BJ (cell line): Measurements from ENCODE around the gene TRAF1. TPM values are rescaled to one million over a fixed set of nuclear protein-coding genes. Genes with fewer than 3 reads are reported as not detected.

Source experiments
- CTCF ChIA-PET: fragments of 350-600 bp; formaldehyde crosslinking; extraction: SDS; loops from one replicate; lab custom pipeline; 2021; ENCODE audit warnings: antibody characterized with exemption, inconsistent platforms; lab: Yijun Ruan, JAX
- POLR2A ChIA-PET: fragments of 300-600 bp; sonication (Branson Sonifier 250); formaldehyde crosslinking; extraction: SDS; loops from one replicate; lab custom pipeline; 2021; ENCODE audit warnings: antibody characterized with exemption; lab: Charles Lee
- DNase-seq: peaks from one replicate; pipeline ENCODE4 v3.0.0-alpha.2; 2011; ENCODE audit warnings: low read depth
- H3K27me3 ChIP-seq: 2 replicates; pipeline ENCODE4 v1.6.0; 2011; ENCODE audit warnings: low read length; ENCODE audit not compliant: control insufficient read depth, insufficient read depth
- H3K36me3 ChIP-seq: 2 replicates; pipeline ENCODE4 v1.5.1; 2011; ENCODE audit warnings: low read length; ENCODE audit not compliant: control insufficient read depth, insufficient read depth
- H3K4me3 ChIP-seq: 2 replicates; pipeline ENCODE4 v1.5.1; 2011; ENCODE audit warnings: low read depth, mild to moderate bottlenecking, control low read depth, low read length
- CTCF ChIP-seq: IDR thresholded peaks from 2 replicates; pipeline ENCODE4 v1.5.1; 2011; ENCODE audit warnings: low read depth, mild to moderate bottlenecking, control low read depth, inconsistent platforms, low read length, moderate library complexity; ENCODE audit not compliant: insufficient read depth
- polyA plus RNA-seq: library from polyadenylated mRNA; depleted of rRNA; stranded (reverse); fragments of >200 nt; gene quantifications from 2 replicates; pipeline ENCODE4 v1.2.3, GENCODE V29; 2011

TRAF1 gene
- polyA plus RNA-seq, 1 experiment, result 3.3 TPM

GRCh38 chr9:120916588-120916987 is 10.0 kb downstream of the TRAF1 start:
- no peak for DNase-seq
- POLR2A ChIA-PET, result no interaction called here
- Histone ChIP-seq H3K27me3 (no peaks in the 10 kb centered on the region), H3K36me3 (no peaks in the 10 kb centered on the region), H3K4me3 (no peak overlapping the region)
- TF ChIP-seq CTCF, result no peak
- CTCF ChIA-PET, result interaction anchor here (0.9 to 1.6 kb wide), 5 partner anchors 10 to 143 kb away, joined by 3 to 6 read pairs (median 3); partner anchors contain the start of gene TRAF1

- no peak for DNase-seq
- TF ChIP-seq CTCF, result no peak
- H3K27me3 ChIP-seq, result no peaks in the 10 kb centered on the region
- H3K36me3 ChIP-seq, result no peaks in the 10 kb centered on the region
- no peak overlapping the region for H3K4me3 ChIP-seq
- ChIA-PET POLR2A (no interaction called here), CTCF (interaction anchor here (1.0 to 1.6 kb wide), 2 partner anchors 10 to 20 kb away, joined by 3 to 5 read pairs; partner anchors contain the start of gene TRAF1)
These were observed 10.6 kb downstream of the TRAF1 start for GRCh38 chr9:120915854-120916470.

GRCh38 chr9:120914953-120915352 is 11.6 kb downstream of the TRAF1 start:
- DNase-seq, result no peak
- no peak for TF ChIP-seq CTCF
- Histone ChIP-seq H3K4me3 (no peak overlapping the region), H3K36me3 (no peaks in the 10 kb centered on the region), H3K27me3 (no peaks in the 10 kb centered on the region)
- POLR2A ChIA-PET, result no interaction called here
- CTCF ChIA-PET, result interaction anchor here (1.6 kb wide), 1 partner anchor 19 kb away, joined by 5 read pairs; no protein-coding TSS in a partner anchor

GRCh38 chr9:120914396-120914795 is 12.2 kb downstream of the TRAF1 start:
- POLR2A ChIA-PET, result no interaction called here
- DNase-seq, result no peak
- CTCF ChIA-PET, result interaction anchor here (0.7 kb wide), 1 partner anchor 157 kb away, joined by 3 read pairs; no protein-coding TSS in a partner anchor
- Histone ChIP-seq H3K36me3 (no peaks in the 10 kb centered on the region), H3K4me3 (no peak overlapping the region), H3K27me3 (no peaks in the 10 kb centered on the region)
- no peak for TF ChIP-seq CTCF

- H3K36me3 ChIP-seq, result no peaks in the 10 kb centered on the region
- no peak overlapping the region for H3K4me3 ChIP-seq
- CTCF ChIA-PET, result interaction anchor here (0.7 to 2.1 kb wide), 2 partner anchors 14 to 158 kb away, joined by 3 to 8 read pairs; no protein-coding TSS in a partner anchor
- DNase-seq, result no peak
- POLR2A ChIA-PET, result no interaction called here
- no peak for TF ChIP-seq CTCF
- H3K27me3 ChIP-seq, result no peaks in the 10 kb centered on the region
These were observed 12.8 kb downstream of the TRAF1 start for GRCh38 chr9:120913647-120914264.
